ENCODE data around the gene DEF6. TPM values are rescaled to one million over a fixed set of nuclear protein-coding genes. Genes with fewer than 3 reads are reported as not detected.

Gene DEF6
- total RNA-seq, 1 experiment from 2014 or later, result 37.3 TPM

GRCh38 chr6:35354361-35355135 is 56.9 kb downstream of the DEF6 start:
- no peak overlapping the region for H2AFZ ChIP-seq (ENCODE audit: low read length)
- no peak overlapping the region for H3K4me2 ChIP-seq (ENCODE audit: low read length)
- H3F3A ChIP-seq (ENCODE audit: low read length, unreplicated experiment), result no peaks in the 10 kb centered on the region
- TF ChIP-seq EZH2phosphoT487 (IDR thresholded peaks at IDR 0.05; ENCODE audit: borderline replicate concordance, low read length) (no peak), EZH2 (IDR thresholded peaks at IDR 0.05; ENCODE audit: low read length, unreplicated experiment) (no peak), CTCF (conservative IDR thresholded peaks at IDR 0.05; ENCODE audit: low read depth, low read length) (no peak)
- H3K27me3 ChIP-seq (ENCODE audit: low read length), result no peaks in the 10 kb centered on the region
- no peaks in the 10 kb centered on the region for H3K9me2 ChIP-seq (replicated peaks; ENCODE audit: low read length)
- H3K79me2 ChIP-seq (ENCODE audit: low read length), result peaks cover 71% of the 10 kb centered on the region
- H3K9me3 ChIP-seq (ENCODE audit: low read length), result no peaks in the 10 kb centered on the region
- 0 out of 2 replicates have a peak, but pooled peaks cover 4% of the 10 kb centered on the region for H4K20me1 ChIP-seq (ENCODE audit: low read length)
- peaks cover 61% of the 10 kb centered on the region for H3K36me3 ChIP-seq (ENCODE audit: low read depth, low read length)
- DNase-seq, result no peak
- no peak overlapping the region for H3K4me3 ChIP-seq (ENCODE audit: low read length)
- POLR2A ChIA-PET (ENCODE audit: unreplicated experiment), result interaction anchor here (0.6 kb wide), 1 partner anchor 211 kb away, joined by 3 read pairs; no protein-coding TSS in a partner anchor
- ATAC-seq, result no peak
- no TSS peak for BruUV-seq (replicated peaks)
- intact Hi-C loops (cut with micrococcal nuclease), result no loop called here
- no peak overlapping the region for H3K27ac ChIP-seq (ENCODE audit: low read length)
- CTCF ChIA-PET, result no interaction called here
- H3K9ac ChIP-seq (ENCODE audit: low read length), result no peak overlapping the region
- H3K4me1 ChIP-seq (ENCODE audit: insufficient read depth, low read length), result peaks cover 4% of the 10 kb centered on the region; the same call in 1 of the 2 replicates

- no TSS peak for BruUV-seq (replicated peaks)
- Histone ChIP-seq H3F3A (ENCODE audit: low read length, unreplicated experiment) (no peaks in the 10 kb centered on the region), H3K79me2 (ENCODE audit: low read length) (peaks cover 61% of the 10 kb centered on the region), H3K4me3 (ENCODE audit: low read length) (no peak overlapping the region), H3K4me2 (ENCODE audit: low read length) (no peak overlapping the region), H3K9me2 (replicated peaks; ENCODE audit: low read length) (no peaks in the 10 kb centered on the region), H3K27me3 (ENCODE audit: low read length) (no peaks in the 10 kb centered on the region), H3K36me3 (ENCODE audit: low read depth, low read length) (peaks cover 52% of the 10 kb centered on the region), H4K20me1 (ENCODE audit: low read length) (0 out of 2 replicates have a peak, but pooled peaks cover 4% of the 10 kb centered on the region), H3K27ac (ENCODE audit: low read length) (no peak overlapping the region), H2AFZ (ENCODE audit: low read length) (no peak overlapping the region), H3K9ac (ENCODE audit: low read length) (no peak overlapping the region), H3K9me3 (ENCODE audit: low read length) (no peaks in the 10 kb centered on the region), H3K4me1 (ENCODE audit: insufficient read depth, low read length) (peaks cover 11% of the 10 kb centered on the region; the same call in 1 of the 2 replicates)
- ChIA-PET POLR2A (ENCODE audit: unreplicated experiment) (no interaction called here), CTCF (no interaction called here)
- DNase-seq (no peak), ATAC-seq (no peak)
- intact Hi-C loops (cut with micrococcal nuclease), result no loop called here
- TF ChIP-seq EZH2 (IDR thresholded peaks at IDR 0.05; ENCODE audit: low read length, unreplicated experiment), result no peak
- no peak for TF ChIP-seq CTCF (conservative IDR thresholded peaks at IDR 0.05; ENCODE audit: low read depth, low read length)
- no peak for TF ChIP-seq EZH2phosphoT487 (IDR thresholded peaks at IDR 0.05; ENCODE audit: borderline replicate concordance, low read length)
These were observed 58.8 kb downstream of the DEF6 start for GRCh38 chr6:35356391-35356790.

- Histone ChIP-seq H3K27ac (ENCODE audit: low read length) (no peak overlapping the region), H3K27me3 (ENCODE audit: low read length) (no peaks in the 10 kb centered on the region), H3K9me2 (replicated peaks; ENCODE audit: low read length) (no peaks in the 10 kb centered on the region), H3K79me2 (ENCODE audit: low read length) (peaks cover 60% of the 10 kb centered on the region), H2AFZ (ENCODE audit: low read length) (no peak overlapping the region), H4K20me1 (ENCODE audit: low read length) (0 out of 2 replicates have a peak, but pooled peaks cover under 1% of the 10 kb centered on the region), H3K4me2 (ENCODE audit: low read length) (no peak overlapping the region), H3K4me3 (ENCODE audit: low read length) (no peak overlapping the region), H3K9me3 (ENCODE audit: low read length) (no peaks in the 10 kb centered on the region), H3K9ac (ENCODE audit: low read length) (no peak overlapping the region), H3F3A (ENCODE audit: low read length, unreplicated experiment) (no peaks in the 10 kb centered on the region), H3K4me1 (ENCODE audit: insufficient read depth, low read length) (peaks cover 11% of the 10 kb centered on the region; the same call in 1 of the 2 replicates), H3K36me3 (ENCODE audit: low read depth, low read length) (peaks cover 41% of the 10 kb centered on the region)
- no peak for DNase-seq
- TF ChIP-seq CTCF (conservative IDR thresholded peaks at IDR 0.05; ENCODE audit: low read depth, low read length), result no peak
- no peak for TF ChIP-seq EZH2 (IDR thresholded peaks at IDR 0.05; ENCODE audit: low read length, unreplicated experiment)
- no peak for TF ChIP-seq EZH2phosphoT487 (IDR thresholded peaks at IDR 0.05; ENCODE audit: borderline replicate concordance, low read length)
- ChIA-PET POLR2A (ENCODE audit: unreplicated experiment) (no interaction called here), CTCF (no interaction called here)
- BruUV-seq (replicated peaks), result no TSS peak
- intact Hi-C loops (cut with micrococcal nuclease), result no loop called here
- no peak for ATAC-seq
These were observed 60.1 kb downstream of the DEF6 start for GRCh38 chr6:35357677-35358076.

Measured in PC-3 (cell line).